Measurements from ENCODE around the gene CA10.

CA10 gene

GRCh38 chr17:51803161-51803560 lies 355.4 kb downstream of the CA10 start:
- H3K36me3 ChIP-seq (ENCODE audit: insufficient read depth, insufficient read length, low read length) = no peaks in the 10 kb centered on the region
- no peaks in the 10 kb centered on the region for H3K9me3 ChIP-seq (ENCODE audit: insufficient read depth, low read length)
- no peak overlapping the region for H3K9ac ChIP-seq (ENCODE audit: insufficient read length, low read depth)
- TF ChIP-seq YY1 (IDR thresholded peaks at IDR 0.05; ENCODE audit: insufficient read depth, insufficient read length) (no peak), ZNF274 (IDR thresholded peaks at IDR 0.05; ENCODE audit: low read depth, low read length) (no peak), SUZ12 (IDR thresholded peaks at IDR 0.05; ENCODE audit: extremely low read depth, insufficient read depth, insufficient read length) (no peak)
- H3K4me1 ChIP-seq (ENCODE audit: insufficient read depth, insufficient read length) = peaks cover 1% of the 10 kb centered on the region
- H3K27me3 ChIP-seq (ENCODE audit: insufficient read depth, insufficient read length) = no peaks in the 10 kb centered on the region
- no peak for DNase-seq (ENCODE audit: low read depth, low spot score)
- H3K4me3 ChIP-seq (ENCODE audit: insufficient read length, low read depth) = no peak overlapping the region

DNA sequence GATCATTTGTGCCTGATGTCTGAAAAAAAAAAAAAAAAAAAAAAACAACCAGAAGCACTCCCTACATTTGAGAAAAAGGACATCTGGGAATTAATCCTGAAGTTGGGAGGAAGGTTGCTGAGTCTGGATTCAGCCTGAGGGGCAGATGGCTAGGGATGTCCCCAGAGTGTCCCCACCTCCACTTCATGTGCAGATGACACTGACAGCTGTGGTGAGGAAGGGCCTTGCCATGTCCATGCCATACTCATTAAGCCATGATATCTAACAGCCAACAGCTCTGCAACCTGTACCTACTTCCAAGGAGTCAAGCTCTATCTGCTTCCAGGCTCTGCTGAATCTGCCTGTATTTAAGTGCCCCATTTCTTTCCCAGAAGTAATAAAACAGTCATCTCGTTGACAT lies 356.0 kb downstream of the CA10 start:
- H3K9ac ChIP-seq (ENCODE audit: insufficient read length, low read depth) = no peak overlapping the region
- H3K4me1 ChIP-seq (ENCODE audit: insufficient read depth, insufficient read length) = peaks cover 1% of the 10 kb centered on the region
- no peak for TF ChIP-seq ZNF274 (IDR thresholded peaks at IDR 0.05; ENCODE audit: low read depth, low read length)
- TF ChIP-seq SUZ12 (IDR thresholded peaks at IDR 0.05; ENCODE audit: extremely low read depth, insufficient read depth, insufficient read length) = no peak
- TF ChIP-seq YY1 (IDR thresholded peaks at IDR 0.05; ENCODE audit: insufficient read depth, insufficient read length) = no peak
- H3K36me3 ChIP-seq (ENCODE audit: insufficient read depth, insufficient read length, low read length) = no peaks in the 10 kb centered on the region
- H3K4me3 ChIP-seq (ENCODE audit: insufficient read length, low read depth) = no peak overlapping the region
- no peak for DNase-seq (ENCODE audit: low read depth, low spot score)
- H3K27me3 ChIP-seq (ENCODE audit: insufficient read depth, insufficient read length) = no peaks in the 10 kb centered on the region
- no peaks in the 10 kb centered on the region for H3K9me3 ChIP-seq (ENCODE audit: insufficient read depth, low read length)

DNA sequence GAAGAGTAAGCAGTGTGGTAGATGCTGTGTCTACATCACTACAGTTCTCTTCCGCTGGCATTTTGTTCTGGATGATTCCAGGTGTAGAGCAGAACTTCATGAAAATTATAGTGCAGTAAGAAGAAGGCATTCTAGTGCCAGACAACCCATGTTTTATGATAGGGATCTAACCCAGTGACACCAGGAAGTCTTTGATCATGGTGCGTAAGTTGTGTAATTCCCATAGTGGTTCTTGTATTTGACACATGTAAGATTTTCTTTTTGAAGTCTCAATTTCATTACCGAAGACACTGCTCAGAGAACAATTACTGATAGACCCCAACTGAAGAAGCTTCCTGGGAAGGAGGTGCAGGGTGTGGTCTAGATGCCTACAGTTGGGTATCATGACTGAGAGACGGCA lies 356.9 kb downstream of the CA10 start:
- H3K4me3 ChIP-seq (ENCODE audit: insufficient read length, low read depth) = no peak overlapping the region
- no peaks in the 10 kb centered on the region for H3K9me3 ChIP-seq (ENCODE audit: insufficient read depth, low read length)
- no peak for TF ChIP-seq YY1 (IDR thresholded peaks at IDR 0.05; ENCODE audit: insufficient read depth, insufficient read length)
- no peak for TF ChIP-seq ZNF274 (IDR thresholded peaks at IDR 0.05; ENCODE audit: low read depth, low read length)
- no peak for TF ChIP-seq SUZ12 (IDR thresholded peaks at IDR 0.05; ENCODE audit: extremely low read depth, insufficient read depth, insufficient read length)
- H3K4me1 ChIP-seq (ENCODE audit: insufficient read depth, insufficient read length) = peaks cover 1% of the 10 kb centered on the region
- no peaks in the 10 kb centered on the region for H3K36me3 ChIP-seq (ENCODE audit: insufficient read depth, insufficient read length, low read length)
- DNase-seq (ENCODE audit: low read depth, low spot score) = no peak
- H3K27me3 ChIP-seq (ENCODE audit: insufficient read depth, insufficient read length) = no peaks in the 10 kb centered on the region
- no peak overlapping the region for H3K9ac ChIP-seq (ENCODE audit: insufficient read length, low read depth)

DNA sequence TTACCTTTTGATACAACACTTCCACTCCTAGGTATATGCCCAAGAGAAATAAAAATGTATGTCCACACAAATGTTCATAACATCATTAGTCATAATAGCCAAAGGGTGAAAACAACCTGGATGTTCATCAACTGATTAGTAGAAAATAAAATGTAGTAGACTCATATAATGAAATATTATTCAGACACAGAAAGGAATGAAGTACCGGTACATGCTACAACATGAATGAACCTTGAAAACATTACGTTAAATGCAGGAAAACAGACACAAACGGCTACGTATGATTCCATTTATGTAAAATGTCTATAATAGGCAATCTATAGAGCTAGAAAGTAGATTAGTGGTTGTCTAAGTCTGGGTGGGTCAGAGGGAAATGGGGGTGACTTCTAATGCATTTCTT lies 358.5 kb downstream of the CA10 start:
- Histone ChIP-seq H3K4me3 (ENCODE audit: insufficient read length, low read depth) (no peak overlapping the region), H3K27me3 (ENCODE audit: insufficient read depth, insufficient read length) (no peaks in the 10 kb centered on the region), H3K36me3 (ENCODE audit: insufficient read depth, insufficient read length, low read length) (no peaks in the 10 kb centered on the region), H3K9ac (ENCODE audit: insufficient read length, low read depth) (no peak overlapping the region), H3K4me1 (ENCODE audit: insufficient read depth, insufficient read length) (peaks cover 1% of the 10 kb centered on the region), H3K9me3 (ENCODE audit: insufficient read depth, low read length) (no peaks in the 10 kb centered on the region)
- no peak for DNase-seq (ENCODE audit: low read depth, low spot score)
- no peak for TF ChIP-seq ZNF274 (IDR thresholded peaks at IDR 0.05; ENCODE audit: low read depth, low read length)
- TF ChIP-seq SUZ12 (IDR thresholded peaks at IDR 0.05; ENCODE audit: extremely low read depth, insufficient read depth, insufficient read length) = no peak
- TF ChIP-seq YY1 (IDR thresholded peaks at IDR 0.05; ENCODE audit: insufficient read depth, insufficient read length) = no peak

GRCh38 chr17:51799240-51799639 lies 359.3 kb downstream of the CA10 start:
- H3K4me1 ChIP-seq (ENCODE audit: insufficient read depth, insufficient read length) = peaks cover 1% of the 10 kb centered on the region
- DNase-seq (ENCODE audit: low read depth, low spot score) = no peak
- no peaks in the 10 kb centered on the region for H3K9me3 ChIP-seq (ENCODE audit: insufficient read depth, low read length)
- H3K27me3 ChIP-seq (ENCODE audit: insufficient read depth, insufficient read length) = no peaks in the 10 kb centered on the region
- no peak overlapping the region for H3K9ac ChIP-seq (ENCODE audit: insufficient read length, low read depth)
- no peak overlapping the region for H3K4me3 ChIP-seq (ENCODE audit: insufficient read length, low read depth)
- no peaks in the 10 kb centered on the region for H3K36me3 ChIP-seq (ENCODE audit: insufficient read depth, insufficient read length, low read length)
- TF ChIP-seq ZNF274 (IDR thresholded peaks at IDR 0.05; ENCODE audit: low read depth, low read length) = no peak

GRCh38 chr17:51797150-51797549 lies 361.4 kb downstream of the CA10 start:
- no peak overlapping the region for H3K4me3 ChIP-seq (ENCODE audit: insufficient read length, low read depth)
- no peak for DNase-seq (ENCODE audit: low read depth, low spot score)
- TF ChIP-seq ZNF274 (IDR thresholded peaks at IDR 0.05; ENCODE audit: low read depth, low read length) (no peak), YY1 (IDR thresholded peaks at IDR 0.05; ENCODE audit: insufficient read depth, insufficient read length) (no peak), SUZ12 (IDR thresholded peaks at IDR 0.05; ENCODE audit: extremely low read depth, insufficient read depth, insufficient read length) (no peak)
- H3K9me3 ChIP-seq (ENCODE audit: insufficient read depth, low read length) = no peaks in the 10 kb centered on the region
- no peak overlapping the region for H3K9ac ChIP-seq (ENCODE audit: insufficient read length, low read depth)
- H3K27me3 ChIP-seq (ENCODE audit: insufficient read depth, insufficient read length) = no peaks in the 10 kb centered on the region
- H3K4me1 ChIP-seq (ENCODE audit: insufficient read depth, insufficient read length) = no peaks in the 10 kb centered on the region
- no peaks in the 10 kb centered on the region for H3K36me3 ChIP-seq (ENCODE audit: insufficient read depth, insufficient read length, low read length)

DNA sequence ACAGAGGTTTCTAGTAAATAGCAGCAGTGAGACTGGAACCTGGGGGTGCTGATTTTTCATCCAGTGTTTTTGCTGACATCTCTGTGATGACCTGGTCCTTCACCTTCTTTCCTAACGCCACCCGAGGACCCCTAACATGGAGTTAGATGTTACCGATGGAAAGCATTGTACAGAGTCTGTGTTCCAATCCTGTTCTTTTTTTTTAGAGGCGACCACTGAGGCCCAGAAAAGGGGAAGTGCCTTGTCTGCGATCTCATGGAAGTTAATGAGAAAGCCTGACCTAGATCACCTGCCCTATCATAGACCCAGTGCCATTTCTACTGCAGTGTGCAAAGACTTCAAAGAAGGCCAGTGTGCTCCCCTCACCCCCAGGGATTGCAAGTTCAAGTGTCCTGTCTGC lies 362.5 kb downstream of the CA10 start:
- no peak for DNase-seq (ENCODE audit: low read depth, low spot score)
- Histone ChIP-seq H3K9ac (ENCODE audit: insufficient read length, low read depth) (no peak overlapping the region), H3K4me3 (ENCODE audit: insufficient read length, low read depth) (no peak overlapping the region), H3K9me3 (ENCODE audit: insufficient read depth, low read length) (no peaks in the 10 kb centered on the region), H3K4me1 (ENCODE audit: insufficient read depth, insufficient read length) (no peaks in the 10 kb centered on the region), H3K36me3 (ENCODE audit: insufficient read depth, insufficient read length, low read length) (no peaks in the 10 kb centered on the region), H3K27me3 (ENCODE audit: insufficient read depth, insufficient read length) (no peaks in the 10 kb centered on the region)
- TF ChIP-seq YY1 (IDR thresholded peaks at IDR 0.05; ENCODE audit: insufficient read depth, insufficient read length) = no peak
- TF ChIP-seq ZNF274 (IDR thresholded peaks at IDR 0.05; ENCODE audit: low read depth, low read length) = no peak
- TF ChIP-seq SUZ12 (IDR thresholded peaks at IDR 0.05; ENCODE audit: extremely low read depth, insufficient read depth, insufficient read length) = no peak

GRCh38 chr17:51795401-51795800 lies 363.1 kb downstream of the CA10 start:
- no peaks in the 10 kb centered on the region for H3K4me1 ChIP-seq (ENCODE audit: insufficient read depth, insufficient read length)
- H3K9me3 ChIP-seq (ENCODE audit: insufficient read depth, low read length) = no peaks in the 10 kb centered on the region
- no peaks in the 10 kb centered on the region for H3K27me3 ChIP-seq (ENCODE audit: insufficient read depth, insufficient read length)
- no peaks in the 10 kb centered on the region for H3K36me3 ChIP-seq (ENCODE audit: insufficient read depth, insufficient read length, low read length)
- H3K4me3 ChIP-seq (ENCODE audit: insufficient read length, low read depth) = no peak overlapping the region
- no peak overlapping the region for H3K9ac ChIP-seq (ENCODE audit: insufficient read length, low read depth)
- TF ChIP-seq YY1 (IDR thresholded peaks at IDR 0.05; ENCODE audit: insufficient read depth, insufficient read length) (no peak), ZNF274 (IDR thresholded peaks at IDR 0.05; ENCODE audit: low read depth, low read length) (no peak), SUZ12 (IDR thresholded peaks at IDR 0.05; ENCODE audit: extremely low read depth, insufficient read depth, insufficient read length) (no peak)
- no peak for DNase-seq (ENCODE audit: low read depth, low spot score)
